Endodermal cell (in vitro differentiated cells): ENCODE data around the gene PNN. TPM values are rescaled to one million over a fixed set of nuclear protein-coding genes. Genes with fewer than 3 reads are reported as not detected.

Experiments used
- DNase-seq: peaks from one replicate; pipeline ENCODE4 v3.0.0-alpha.2; 2017
- H3K27ac ChIP-seq: 2 replicates; pipeline ENCODE4 v1.5.1; 2013; ENCODE audit warnings: mild to moderate bottlenecking, low read depth, low read length, moderate library complexity
- H3K27me3 ChIP-seq: 2 replicates; pipeline ENCODE4 v1.6.1; 2013; ENCODE audit warnings: mild to moderate bottlenecking, low read length, moderate library complexity; ENCODE audit not compliant: insufficient read depth, control insufficient read depth, poor library complexity, severe bottlenecking
- H3K36me3 ChIP-seq: 2 replicates; pipeline ENCODE4 v1.7.0; 2013; ENCODE audit warnings: mild to moderate bottlenecking, low read length, moderate library complexity; ENCODE audit not compliant: control insufficient read depth, insufficient read depth
- H3K4me1 ChIP-seq: one replicate; pipeline ENCODE4 v1.7.0; 2013; ENCODE audit warnings: low read length; ENCODE audit not compliant: control insufficient read depth, insufficient read depth
- H3K4me3 ChIP-seq: 2 replicates; pipeline ENCODE4 v1.5.1; 2013; ENCODE audit warnings: mild to moderate bottlenecking, low read length, moderate library complexity
- H3K9ac ChIP-seq: 2 replicates; pipeline ENCODE4 v1.6.1; 2013; ENCODE audit warnings: mild to moderate bottlenecking, low read length, moderate library complexity; ENCODE audit not compliant: poor library complexity, severe bottlenecking; ENCODE audit errors: extremely low read depth
- H3K9me3 ChIP-seq: 2 replicates; pipeline ENCODE4 v1.6.1; 2013; ENCODE audit warnings: mild to moderate bottlenecking, low read length, moderate library complexity; ENCODE audit not compliant: control insufficient read depth
- H3K27ac Mint-ChIP-seq: 2 replicates; pipeline ENCODE4 v1.8.0; 2020; ENCODE audit warnings: mixed read lengths
- H3K27me3 Mint-ChIP-seq: 2 replicates; pipeline ENCODE4 v1.8.0; 2021; ENCODE audit warnings: mild to moderate bottlenecking, mixed read lengths; ENCODE audit not compliant: insufficient read depth
- H3K36me3 Mint-ChIP-seq: 2 replicates; pipeline ENCODE4 v1.8.0; 2020; ENCODE audit warnings: low read depth, mixed read lengths
- H3K4me1 Mint-ChIP-seq: 2 replicates; pipeline ENCODE4 v1.8.0; 2020; ENCODE audit warnings: mixed read lengths
- H3K4me3 Mint-ChIP-seq: 2 replicates; pipeline ENCODE4 v1.8.0; 2020; ENCODE audit warnings: mild to moderate bottlenecking, moderate library complexity, mixed read lengths
- H3K9me3 Mint-ChIP-seq: 2 replicates; pipeline ENCODE4 v1.8.0; 2020; ENCODE audit warnings: mild to moderate bottlenecking, mixed read lengths
- CTCF ChIP-seq: fragments of 200-600 bp; sonication (generic); conservative IDR thresholded peaks from 2 replicates; pipeline ENCODE4 v1.5.0; 2021; ENCODE audit warnings: antibody characterized with exemption, mild to moderate bottlenecking
- WGBS, 2 experiments: methylation state at CpG; one replicate each; pipeline versions ENCODE4 v1.1.5 to v1.1.7; 2013; ENCODE audit warnings: missing lambda C conversion rate in 2 of 2, mixed read lengths in 1 of 2; ENCODE audit not compliant: insufficient coverage in 1 of 2, insufficient read length in 1 of 2; 5-methylcytosine and 5-hydroxymethylcytosine counted together
- total RNA-seq, 2 donors: library from RNA; stranded (reverse); fragmentation: NEBNext Ultra II Directional in 1 of 2; extraction: Animal tissue kit (Norgen Biotek cat#: 25700) in 1 of 2; gene quantifications; 2 replicates in 1 of 2; 3 replicates in 1 of 2; pipeline ENCODE4 v1.2.1, GENCODE V29; 2021

PNN gene
- total RNA-seq, 2 donors from 2014 or later = 122 to 148 TPM

- H3K27ac Mint-ChIP-seq = peak overlapping the region; percentile 30
- peaks cover 4% of the 10 kb centered on the region for H3K4me1 Mint-ChIP-seq
- Histone ChIP-seq H3K27me3 (no peaks in the 10 kb centered on the region), H3K9me3 (peaks cover 6% of the 10 kb centered on the region), H3K27ac (no peak overlapping the region), H3K36me3 (peaks cover 71% of the 10 kb centered on the region), H3K9ac (no peak overlapping the region), H3K4me1 (peaks cover 3% of the 10 kb centered on the region), H3K4me3 (no peak overlapping the region)
- H3K4me3 Mint-ChIP-seq = no peak overlapping the region
- H3K36me3 Mint-ChIP-seq = peaks cover 50% of the 10 kb centered on the region
- TF ChIP-seq CTCF = no peak
- DNase-seq = no peak
- WGBS, 2 experiments = 93 to 97% methylated on average over 6 to 8 of the region's 9 CpGs
- H3K9me3 Mint-ChIP-seq = no peaks in the 10 kb centered on the region
- H3K27me3 Mint-ChIP-seq = no peaks in the 10 kb centered on the region
Measured at GRCh38 chr14:39154594-39155189, 20.4 kb upstream of the PNN start.

GRCh38 chr14:39157491-39157890, 17.6 kb upstream of the PNN start:
- peak overlapping the region; percentile 7 for H3K9ac ChIP-seq
- Mint-ChIP-seq H3K27ac (peak overlapping the region; percentile 95), H3K4me1 (peaks cover 5% of the 10 kb centered on the region), H3K9me3 (no peaks in the 10 kb centered on the region), H3K36me3 (peaks cover 51% of the 10 kb centered on the region), H3K27me3 (no peaks in the 10 kb centered on the region), H3K4me3 (no peak overlapping the region)
- 86 to 98% methylated on average over 6 of the region's 6 CpGs for WGBS, 2 experiments
- peak; percentile 45 for DNase-seq
- H3K27ac ChIP-seq = no peak overlapping the region
- peaks cover 6% of the 10 kb centered on the region for H3K9me3 ChIP-seq
- peaks cover 73% of the 10 kb centered on the region for H3K36me3 ChIP-seq
- no peaks in the 10 kb centered on the region for H3K27me3 ChIP-seq
- H3K4me1 ChIP-seq = no peaks in the 10 kb centered on the region
- no peak overlapping the region for H3K4me3 ChIP-seq
- TF ChIP-seq CTCF = no peak

- H3K36me3 Mint-ChIP-seq = peaks cover 53% of the 10 kb centered on the region
- Histone ChIP-seq H3K9me3 (peaks cover 6% of the 10 kb centered on the region), H3K27ac (no peak overlapping the region), H3K4me3 (peak overlapping the region; percentile 13), H3K27me3 (no peaks in the 10 kb centered on the region), H3K36me3 (peaks cover 68% of the 10 kb centered on the region), H3K4me1 (no peaks in the 10 kb centered on the region), H3K9ac (no peak overlapping the region)
- H3K9me3 Mint-ChIP-seq = no peaks in the 10 kb centered on the region
- WGBS, 2 experiments = 80 to 95% methylated on average over 1 to 5 of the region's 6 CpGs
- no peaks in the 10 kb centered on the region for H3K27me3 Mint-ChIP-seq
- no peak overlapping the region for H3K4me3 Mint-ChIP-seq
- no peak for TF ChIP-seq CTCF
- DNase-seq = no peak
- no peak overlapping the region for H3K27ac Mint-ChIP-seq
- peaks cover 10% of the 10 kb centered on the region for H3K4me1 Mint-ChIP-seq
Measured at GRCh38 chr14:39158222-39158858, 16.7 kb upstream of the PNN start.
